PFSK-1 (cell line): ENCODE results near the gene KCTD13.

ENCODE experiments used
- FOXP2 ChIP-seq: optimal IDR thresholded peaks from 2 replicates; pipeline ENCODE3; 2011; ENCODE audit warnings: borderline replicate concordance, control low read depth, inconsistent platforms; ENCODE audit not compliant: insufficient read depth; ENCODE audit errors: extremely low read length, extremely low read depth
- POLR2AphosphoS5 ChIP-seq: IDR thresholded peaks from 2 replicates; pipeline ENCODE4 v1.6.1; 2012; ENCODE audit warnings: low read depth, mild to moderate bottlenecking, control low read depth, low read length, moderate library complexity
- REST ChIP-seq, 2 experiments: IDR thresholded peaks; 2 replicates each; pipeline versions ENCODE4 v1.6.1 to v1.8.0; 2011 to 2012; ENCODE audit warnings: low read depth in 2 of 2, low read length in 2 of 2, control low read depth in 1 of 2, inconsistent platforms in 1 of 2, mild to moderate bottlenecking in 1 of 2, moderate library complexity in 1 of 2; ENCODE audit not compliant: insufficient read depth in 1 of 2
- SIN3A ChIP-seq: IDR thresholded peaks from 2 replicates; pipeline ENCODE4 v1.6.1; 2012; ENCODE audit warnings: mild to moderate bottlenecking, low read length, moderate library complexity, borderline replicate concordance; ENCODE audit not compliant: insufficient read depth
- TAF1 ChIP-seq: IDR thresholded peaks from 2 replicates; pipeline ENCODE4 v1.6.1; 2012; ENCODE audit warnings: low read length, control low read depth, borderline replicate concordance; ENCODE audit not compliant: insufficient read depth

The KCTD13 gene

GRCh38 chr16:29878172-29878571 lies 47.9 kb downstream of the KCTD13 start:
- no peak for TF ChIP-seq TAF1
- no peak for TF ChIP-seq SIN3A
- no peak for TF ChIP-seq FOXP2
- no peak for TF ChIP-seq POLR2AphosphoS5
- no peak for TF ChIP-seq REST (IDR thresholded peaks at IDR 0.05; ENCODE audit: insufficient read depth in 1 of 2, low read depth in 2 of 2, low read length in 2 of 2)

- TF ChIP-seq FOXP2 (no peak), SIN3A (no peak), TAF1 (no peak), POLR2AphosphoS5 (no peak)
These were observed 48.6 kb downstream of the KCTD13 start for GRCh38 chr16:29877266-29877961.

- no peak for TF ChIP-seq TAF1
- TF ChIP-seq FOXP2: no peak
- TF ChIP-seq POLR2AphosphoS5: no peak
- no peak for TF ChIP-seq SIN3A
- no peak for TF ChIP-seq REST (IDR thresholded peaks at IDR 0.05; ENCODE audit: insufficient read depth in 1 of 2, low read depth in 2 of 2, low read length in 2 of 2)
These were observed 49.3 kb downstream of the KCTD13 start for GRCh38 chr16:29876594-29877249.

- TF ChIP-seq SIN3A (no peak), REST (IDR thresholded peaks at IDR 0.05; ENCODE audit: insufficient read depth in 1 of 2, low read depth in 2 of 2, low read length in 2 of 2) (no peak), POLR2AphosphoS5 (no peak), TAF1 (no peak), FOXP2 (no peak)
These were observed 49.8 kb downstream of the KCTD13 start for GRCh38 chr16:29876217-29876593.

GRCh38 chr16:29875206-29875605 lies 50.8 kb downstream of the KCTD13 start:
- TF ChIP-seq REST (IDR thresholded peaks at IDR 0.05; ENCODE audit: insufficient read depth in 1 of 2, low read depth in 2 of 2, low read length in 2 of 2): no peak
- TF ChIP-seq POLR2AphosphoS5: no peak
- no peak for TF ChIP-seq SIN3A
- no peak for TF ChIP-seq TAF1
- TF ChIP-seq FOXP2: no peak
